HepG2 (cell line): Measurements from ENCODE around the gene STAT4. TPM values are rescaled to one million over a fixed set of nuclear protein-coding genes. Genes with fewer than 3 reads are reported as not detected.

Source experiments
- DPF2 ChIP-seq: sonication (generic); formaldehyde crosslinking; IDR thresholded peaks from 2 replicates; pipeline ENCODE4 v1.4.0; 2020; ENCODE audit warnings: mild to moderate bottlenecking, low read depth, missing genetic modification reagents, borderline replicate concordance
- KAT8 ChIP-seq: IDR thresholded peaks from 2 replicates; pipeline ENCODE4 v1.6.1; 2016; ENCODE audit warnings: missing genetic modification reagents, missing compliant biosample characterization
- NFIC ChIP-seq: IDR thresholded peaks from 2 replicates; pipeline ENCODE4 v1.6.1; 2012; ENCODE audit warnings: mild to moderate bottlenecking, low read length, inconsistent platforms
- RFXAP ChIP-seq: sonication (generic); formaldehyde crosslinking; IDR thresholded peaks from 2 replicates; pipeline ENCODE4 v1.4.0; 2020; ENCODE audit warnings: missing genetic modification reagents, borderline replicate concordance
- SP1 ChIP-seq, 2 experiments: fragments of 450-650 bp in 1 of 2; sonication (generic) in 1 of 2; formaldehyde crosslinking in 1 of 2; IDR thresholded peaks; 2 replicates each; pipeline versions ENCODE4 v1.4.0 to v1.6.1; 2016 to 2020; ENCODE audit warnings: missing genetic modification reagents in 1 of 2
- ZFY ChIP-seq: sonication (generic); formaldehyde crosslinking; IDR thresholded peaks from 2 replicates; pipeline ENCODE4 v1.4.0; 2020; ENCODE audit warnings: missing genetic modification reagents
- ZNF326 ChIP-seq: sonication (generic); formaldehyde crosslinking; IDR thresholded peaks from 2 replicates; pipeline ENCODE4 v1.4.0; 2020; ENCODE audit warnings: missing genetic modification reagents, borderline replicate concordance
- ZNF354B ChIP-seq: sonication (generic); formaldehyde crosslinking; IDR thresholded peaks from 2 replicates; pipeline ENCODE4 v1.8.0; 2022; ENCODE audit warnings: mild to moderate bottlenecking, missing genetic modification reagents
- ZNF598 ChIP-seq: sonication (generic); formaldehyde crosslinking; IDR thresholded peaks from 2 replicates; pipeline ENCODE4 v1.5.1; 2020; ENCODE audit warnings: mild to moderate bottlenecking, missing genetic modification reagents, borderline replicate concordance
- ZNF749 ChIP-seq: sonication (generic); formaldehyde crosslinking; IDR thresholded peaks from 2 replicates; pipeline ENCODE4 v1.8.0; 2022; ENCODE audit warnings: mild to moderate bottlenecking, missing genetic modification reagents, moderate library complexity, borderline replicate concordance
- ZNF891 ChIP-seq: sonication (generic); formaldehyde crosslinking; IDR thresholded peaks from 2 replicates; pipeline ENCODE4 v1.5.0; 2020; ENCODE audit warnings: mild to moderate bottlenecking, missing genetic modification reagents
- polyA plus RNA-seq, 8 experiments: library from polyadenylated mRNA; depleted of rRNA in 3 of 8; stranded (reverse) in 7 of 8; unstranded in 1 of 8; fragments of >200 nt; fragmentation: Illumina TruSeq in 4 of 8; extraction: Trizol in 4 of 8; gene quantifications; 2 replicates each; pipeline versions ENCODE4 v1.2.1 to v1.2.3, GENCODE V29; 2011 to 2016; ENCODE audit warnings: low read depth in 4 of 8, missing spikeins in 1 of 8, mixed read lengths in 1 of 8; ENCODE audit not compliant: insufficient read depth in 1 of 8
- total RNA-seq, 5 experiments: library from RNA; depleted of rRNA; stranded (reverse); fragments of >200 nt; fragmentation: Illumina TruSeq; extraction: Trizol; gene quantifications; 2 replicates each; pipeline ENCODE4 v1.2.3, GENCODE V29; 2016; ENCODE audit warnings: low read depth in 1 of 5
- TF ChIP-seq, protein P1 (sequence below): sonication (generic); formaldehyde crosslinking; IDR thresholded peaks from 2 replicates; pipeline ENCODE4 v1.8.0; 2022; ENCODE audit warnings: missing genetic modification reagents, mild to moderate bottlenecking, inconsistent platforms, borderline replicate concordance
- TF ChIP-seq, protein P2 (sequence below): sonication (generic); formaldehyde crosslinking; IDR thresholded peaks from 2 replicates; pipeline ENCODE4 v1.4.0; 2020; ENCODE audit warnings: mild to moderate bottlenecking, missing genetic modification reagents
- TF ChIP-seq, protein P3 (sequence below): sonication (generic); formaldehyde crosslinking; IDR thresholded peaks from 2 replicates; pipeline ENCODE4 v1.4.0; 2020; ENCODE audit warnings: missing genetic modification reagents, borderline replicate concordance
- TF ChIP-seq, protein P4 (sequence below): sonication (generic); formaldehyde crosslinking; IDR thresholded peaks from 2 replicates; pipeline ENCODE4 v1.5.1; 2020; ENCODE audit warnings: missing genetic modification reagents, mild to moderate bottlenecking, borderline replicate concordance

STAT4 gene
- total and polyA plus RNA-seq, 2 of the 13 experiments (the other 11 are each of a cell fraction or from before 2014, with no cell fraction given) = 0.37 TPM; not detected in 1

DNA sequence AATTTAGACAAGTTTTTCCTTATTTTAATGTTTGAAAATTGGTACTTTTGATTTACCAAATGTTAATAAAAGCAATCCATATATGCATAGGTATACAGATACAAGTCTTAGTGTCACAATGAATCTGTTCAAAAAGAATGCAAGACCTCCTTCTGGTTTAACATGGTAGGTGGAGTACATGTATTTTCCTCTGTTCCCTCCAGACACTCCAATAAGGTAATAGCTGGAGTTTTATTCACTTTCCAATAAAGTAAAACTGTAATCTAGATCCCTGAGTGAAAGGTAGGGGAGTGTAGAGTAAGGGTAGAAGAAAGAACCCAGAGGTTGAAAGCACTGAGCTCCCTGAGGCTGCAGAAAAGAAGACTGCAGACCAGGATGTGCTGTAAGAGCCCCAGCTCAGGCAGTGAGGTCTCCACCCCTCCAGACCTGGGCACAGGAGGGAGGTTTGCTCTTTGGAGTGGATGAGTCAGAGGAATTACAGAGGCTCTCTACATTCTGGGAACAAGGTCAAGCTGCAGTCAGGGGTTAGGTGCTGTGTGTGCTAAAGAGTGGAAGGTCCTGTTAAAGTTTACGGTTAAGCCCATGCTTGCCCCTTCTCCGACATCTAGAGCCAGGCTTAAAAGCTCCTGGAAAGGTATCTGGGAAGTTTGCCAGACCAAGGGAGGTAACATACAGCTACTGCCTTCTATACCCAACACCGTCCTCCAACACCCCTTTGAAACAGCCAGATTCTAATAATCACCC, 109.2 kb downstream of the STAT4 start (continued):
- TF ChIP-seq ZNF354B (CRISPR knock-in tag) = no peak
- no peak; the same call in 1 of the 2 replicates for TF ChIP-seq DPF2 (CRISPR knock-in tag)
- TF ChIP-seq SP1 (IDR thresholded peaks at IDR 0.05) = no peak
- no peak for TF ChIP-seq SP1 (CRISPR knock-in tag; IDR thresholded peaks at IDR 0.05)
- TF ChIP-seq, protein P1, sequence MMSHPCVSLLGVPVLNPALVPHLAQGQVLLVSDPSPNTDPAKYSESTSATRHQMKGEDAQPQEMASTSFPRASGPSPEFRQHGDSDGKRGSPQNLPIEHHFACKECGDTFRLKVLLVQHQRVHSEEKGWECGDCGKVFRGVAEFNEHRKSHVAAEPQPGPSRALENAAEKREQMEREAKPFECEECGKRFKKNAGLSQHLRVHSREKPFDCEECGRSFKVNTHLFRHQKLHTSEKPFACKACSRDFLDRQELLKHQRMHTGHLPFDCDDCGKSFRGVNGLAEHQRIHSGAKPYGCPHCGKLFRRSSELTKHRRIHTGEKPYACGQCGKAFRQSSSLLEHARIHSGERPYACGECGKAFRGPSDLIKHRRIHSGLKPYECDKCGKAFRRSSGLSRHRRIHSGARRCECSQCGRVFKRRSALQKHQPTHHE (CRISPR knock-in tag) = no peak
- no peak for TF ChIP-seq ZFY (CRISPR knock-in tag)
- no peak for TF ChIP-seq NFIC
- TF ChIP-seq RFXAP (CRISPR knock-in tag) = no peak
- TF ChIP-seq ZNF749 = no peak
- no peak for TF ChIP-seq ZNF891 (CRISPR knock-in tag)
- 0 out of 2 replicates have a peak, but pooled peaks have one; percentile 22 for TF ChIP-seq KAT8 (CRISPR knock-in tag)
- no peak for TF ChIP-seq ZNF598 (CRISPR knock-in tag)
- TF ChIP-seq, protein P2, sequence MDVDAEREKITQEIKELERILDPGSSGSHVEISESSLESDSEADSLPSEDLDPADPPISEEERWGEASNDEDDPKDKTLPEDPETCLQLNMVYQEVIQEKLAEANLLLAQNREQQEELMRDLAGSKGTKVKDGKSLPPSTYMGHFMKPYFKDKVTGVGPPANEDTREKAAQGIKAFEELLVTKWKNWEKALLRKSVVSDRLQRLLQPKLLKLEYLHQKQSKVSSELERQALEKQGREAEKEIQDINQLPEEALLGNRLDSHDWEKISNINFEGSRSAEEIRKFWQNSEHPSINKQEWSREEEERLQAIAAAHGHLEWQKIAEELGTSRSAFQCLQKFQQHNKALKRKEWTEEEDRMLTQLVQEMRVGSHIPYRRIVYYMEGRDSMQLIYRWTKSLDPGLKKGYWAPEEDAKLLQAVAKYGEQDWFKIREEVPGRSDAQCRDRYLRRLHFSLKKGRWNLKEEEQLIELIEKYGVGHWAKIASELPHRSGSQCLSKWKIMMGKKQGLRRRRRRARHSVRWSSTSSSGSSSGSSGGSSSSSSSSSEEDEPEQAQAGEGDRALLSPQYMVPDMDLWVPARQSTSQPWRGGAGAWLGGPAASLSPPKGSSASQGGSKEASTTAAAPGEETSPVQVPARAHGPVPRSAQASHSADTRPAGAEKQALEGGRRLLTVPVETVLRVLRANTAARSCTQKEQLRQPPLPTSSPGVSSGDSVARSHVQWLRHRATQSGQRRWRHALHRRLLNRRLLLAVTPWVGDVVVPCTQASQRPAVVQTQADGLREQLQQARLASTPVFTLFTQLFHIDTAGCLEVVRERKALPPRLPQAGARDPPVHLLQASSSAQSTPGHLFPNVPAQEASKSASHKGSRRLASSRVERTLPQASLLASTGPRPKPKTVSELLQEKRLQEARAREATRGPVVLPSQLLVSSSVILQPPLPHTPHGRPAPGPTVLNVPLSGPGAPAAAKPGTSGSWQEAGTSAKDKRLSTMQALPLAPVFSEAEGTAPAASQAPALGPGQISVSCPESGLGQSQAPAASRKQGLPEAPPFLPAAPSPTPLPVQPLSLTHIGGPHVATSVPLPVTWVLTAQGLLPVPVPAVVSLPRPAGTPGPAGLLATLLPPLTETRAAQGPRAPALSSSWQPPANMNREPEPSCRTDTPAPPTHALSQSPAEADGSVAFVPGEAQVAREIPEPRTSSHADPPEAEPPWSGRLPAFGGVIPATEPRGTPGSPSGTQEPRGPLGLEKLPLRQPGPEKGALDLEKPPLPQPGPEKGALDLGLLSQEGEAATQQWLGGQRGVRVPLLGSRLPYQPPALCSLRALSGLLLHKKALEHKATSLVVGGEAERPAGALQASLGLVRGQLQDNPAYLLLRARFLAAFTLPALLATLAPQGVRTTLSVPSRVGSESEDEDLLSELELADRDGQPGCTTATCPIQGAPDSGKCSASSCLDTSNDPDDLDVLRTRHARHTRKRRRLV (CRISPR knock-in tag) = peak; percentile 93
- TF ChIP-seq, protein P3, sequence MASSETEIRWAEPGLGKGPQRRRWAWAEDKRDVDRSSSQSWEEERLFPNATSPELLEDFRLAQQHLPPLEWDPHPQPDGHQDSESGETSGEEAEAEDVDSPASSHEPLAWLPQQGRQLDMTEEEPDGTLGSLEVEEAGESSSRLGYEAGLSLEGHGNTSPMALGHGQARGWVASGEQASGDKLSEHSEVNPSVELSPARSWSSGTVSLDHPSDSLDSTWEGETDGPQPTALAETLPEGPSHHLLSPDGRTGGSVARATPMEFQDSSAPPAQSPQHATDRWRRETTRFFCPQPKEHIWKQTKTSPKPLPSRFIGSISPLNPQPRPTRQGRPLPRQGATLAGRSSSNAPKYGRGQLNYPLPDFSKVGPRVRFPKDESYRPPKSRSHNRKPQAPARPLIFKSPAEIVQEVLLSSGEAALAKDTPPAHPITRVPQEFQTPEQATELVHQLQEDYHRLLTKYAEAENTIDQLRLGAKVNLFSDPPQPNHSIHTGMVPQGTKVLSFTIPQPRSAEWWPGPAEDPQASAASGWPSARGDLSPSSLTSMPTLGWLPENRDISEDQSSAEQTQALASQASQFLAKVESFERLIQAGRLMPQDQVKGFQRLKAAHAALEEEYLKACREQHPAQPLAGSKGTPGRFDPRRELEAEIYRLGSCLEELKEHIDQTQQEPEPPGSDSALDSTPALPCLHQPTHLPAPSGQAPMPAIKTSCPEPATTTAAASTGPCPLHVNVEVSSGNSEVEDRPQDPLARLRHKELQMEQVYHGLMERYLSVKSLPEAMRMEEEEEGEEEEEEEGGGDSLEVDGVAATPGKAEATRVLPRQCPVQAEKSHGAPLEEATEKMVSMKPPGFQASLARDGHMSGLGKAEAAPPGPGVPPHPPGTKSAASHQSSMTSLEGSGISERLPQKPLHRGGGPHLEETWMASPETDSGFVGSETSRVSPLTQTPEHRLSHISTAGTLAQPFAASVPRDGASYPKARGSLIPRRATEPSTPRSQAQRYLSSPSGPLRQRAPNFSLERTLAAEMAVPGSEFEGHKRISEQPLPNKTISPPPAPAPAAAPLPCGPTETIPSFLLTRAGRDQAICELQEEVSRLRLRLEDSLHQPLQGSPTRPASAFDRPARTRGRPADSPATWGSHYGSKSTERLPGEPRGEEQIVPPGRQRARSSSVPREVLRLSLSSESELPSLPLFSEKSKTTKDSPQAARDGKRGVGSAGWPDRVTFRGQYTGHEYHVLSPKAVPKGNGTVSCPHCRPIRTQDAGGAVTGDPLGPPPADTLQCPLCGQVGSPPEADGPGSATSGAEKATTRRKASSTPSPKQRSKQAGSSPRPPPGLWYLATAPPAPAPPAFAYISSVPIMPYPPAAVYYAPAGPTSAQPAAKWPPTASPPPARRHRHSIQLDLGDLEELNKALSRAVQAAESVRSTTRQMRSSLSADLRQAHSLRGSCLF = no peak
- TF ChIP-seq, protein P4, sequence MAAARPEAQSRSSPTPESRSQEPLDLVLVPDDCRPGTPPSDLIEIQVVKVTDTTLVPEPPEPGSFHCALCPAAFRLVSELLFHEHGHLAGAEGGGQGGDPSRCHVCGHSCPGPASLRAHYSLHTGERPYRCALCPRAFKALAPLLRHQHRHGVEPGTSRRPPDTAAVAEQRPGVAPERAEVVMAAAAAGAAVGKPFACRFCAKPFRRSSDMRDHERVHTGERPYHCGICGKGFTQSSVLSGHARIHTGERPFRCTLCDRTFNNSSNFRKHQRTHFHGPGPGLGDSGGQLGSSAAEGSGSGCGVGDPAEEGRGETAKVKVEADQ (CRISPR knock-in tag) = no peak
- TF ChIP-seq ZNF326 (CRISPR knock-in tag) = no peak
